Panc1 (cell line): ENCODE data around the gene LPIN3.

ENCODE experiments used
- POLR2AphosphoS5 ChIP-seq: IDR thresholded peaks from 2 replicates; pipeline ENCODE4 v1.6.1; 2012; ENCODE audit warnings: mild to moderate bottlenecking, low read depth, low read length, moderate library complexity
- REST ChIP-seq, 2 experiments: IDR thresholded peaks; 2 replicates each; pipeline ENCODE4 v1.6.1; 2011 to 2012; ENCODE audit warnings: low read depth in 2 of 2, control low read depth in 1 of 2, low read length in 1 of 2, mild to moderate bottlenecking in 1 of 2, moderate library complexity in 1 of 2; ENCODE audit not compliant: insufficient read depth in 1 of 2
- TF ChIP-seq, protein P1 (sequence below): fragments of 450-650 bp; IDR thresholded peaks from 2 replicates; pipeline ENCODE4 v1.5.1; 2017; ENCODE audit warnings: mild to moderate bottlenecking

DNA sequence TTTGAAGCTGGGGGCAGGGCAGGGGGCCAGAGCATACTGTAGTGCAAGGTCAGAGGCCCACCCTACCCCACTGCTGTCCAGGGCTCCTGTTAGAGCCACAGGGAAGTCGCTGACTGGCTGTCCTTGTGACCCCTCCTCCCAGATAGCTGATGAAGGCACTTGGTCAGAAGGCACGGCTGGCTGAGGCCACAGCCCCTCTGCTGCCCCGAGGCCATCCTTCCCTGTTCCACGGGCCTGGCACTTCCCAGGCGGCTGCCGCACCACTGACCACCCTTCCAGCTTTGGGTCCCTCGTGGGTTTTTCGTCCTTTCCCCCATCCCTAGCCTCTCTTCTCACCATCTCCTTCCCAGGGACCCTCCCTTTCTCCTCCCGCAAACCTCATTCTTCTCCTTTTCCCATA lies 35.2 kb downstream of the LPIN3 start:
- TF ChIP-seq REST (IDR thresholded peaks at IDR 0.05; ENCODE audit: insufficient read depth in 1 of 2, low read depth in 2 of 2, low read length in 1 of 2) (no peak), POLR2AphosphoS5 (no peak)
- TF ChIP-seq, protein P1, sequence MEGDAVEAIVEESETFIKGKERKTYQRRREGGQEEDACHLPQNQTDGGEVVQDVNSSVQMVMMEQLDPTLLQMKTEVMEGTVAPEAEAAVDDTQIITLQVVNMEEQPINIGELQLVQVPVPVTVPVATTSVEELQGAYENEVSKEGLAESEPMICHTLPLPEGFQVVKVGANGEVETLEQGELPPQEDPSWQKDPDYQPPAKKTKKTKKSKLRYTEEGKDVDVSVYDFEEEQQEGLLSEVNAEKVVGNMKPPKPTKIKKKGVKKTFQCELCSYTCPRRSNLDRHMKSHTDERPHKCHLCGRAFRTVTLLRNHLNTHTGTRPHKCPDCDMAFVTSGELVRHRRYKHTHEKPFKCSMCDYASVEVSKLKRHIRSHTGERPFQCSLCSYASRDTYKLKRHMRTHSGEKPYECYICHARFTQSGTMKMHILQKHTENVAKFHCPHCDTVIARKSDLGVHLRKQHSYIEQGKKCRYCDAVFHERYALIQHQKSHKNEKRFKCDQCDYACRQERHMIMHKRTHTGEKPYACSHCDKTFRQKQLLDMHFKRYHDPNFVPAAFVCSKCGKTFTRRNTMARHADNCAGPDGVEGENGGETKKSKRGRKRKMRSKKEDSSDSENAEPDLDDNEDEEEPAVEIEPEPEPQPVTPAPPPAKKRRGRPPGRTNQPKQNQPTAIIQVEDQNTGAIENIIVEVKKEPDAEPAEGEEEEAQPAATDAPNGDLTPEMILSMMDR = no peak
